GM06990 (cell line): Measurements from ENCODE around the gene PRKG1.

Experiments
- DNase-seq: peaks from one replicate; pipeline ENCODE4 v3.0.0-alpha.2; 2011; ENCODE audit not compliant: insufficient read length; ENCODE audit errors: extremely low read depth
- H3K27me3 ChIP-seq: replicated peaks from 2 replicates; pipeline ENCODE4 v1.6.0; 2011; ENCODE audit warnings: low read length; ENCODE audit not compliant: control insufficient read depth, insufficient read depth
- H3K36me3 ChIP-seq: 2 replicates; pipeline ENCODE4 v1.5.1; 2011; ENCODE audit warnings: low read length; ENCODE audit not compliant: control insufficient read depth, insufficient read depth
- H3K4me3 ChIP-seq: replicated peaks from 2 replicates; pipeline ENCODE4 v1.5.1; 2011; ENCODE audit warnings: low read depth, mild to moderate bottlenecking, control low read depth, low read length
- CTCF ChIP-seq: IDR thresholded peaks from 2 replicates; pipeline ENCODE4 v1.5.1; 2011; ENCODE audit warnings: low read length, control low read depth, mild to moderate bottlenecking, inconsistent platforms; ENCODE audit not compliant: insufficient read depth, poor library complexity, severe bottlenecking

The PRKG1 gene

GRCh38 chr10:51224671-51225161, 150.4 kb downstream of the PRKG1 start:
- DNase-seq = no peak
- Histone ChIP-seq H3K36me3 (no peaks in the 10 kb centered on the region), H3K4me3 (no peak overlapping the region), H3K27me3 (no peaks in the 10 kb centered on the region)
- TF ChIP-seq CTCF = no peak

- DNase-seq = no peak
- Histone ChIP-seq H3K27me3 (no peaks in the 10 kb centered on the region), H3K4me3 (no peak overlapping the region), H3K36me3 (no peaks in the 10 kb centered on the region)
- TF ChIP-seq CTCF = no peak
Observed at GRCh38 chr10:51227897-51228713, 153.8 kb downstream of the PRKG1 start.

- Histone ChIP-seq H3K36me3 (no peaks in the 10 kb centered on the region), H3K27me3 (no peaks in the 10 kb centered on the region), H3K4me3 (no peak overlapping the region)
- DNase-seq = no peak
- TF ChIP-seq CTCF = no peak
Observed at GRCh38 chr10:51228714-51229100, 154.4 kb downstream of the PRKG1 start.

- Histone ChIP-seq H3K27me3 (no peaks in the 10 kb centered on the region), H3K36me3 (no peaks in the 10 kb centered on the region), H3K4me3 (no peak overlapping the region)
- TF ChIP-seq CTCF = no peak
- DNase-seq = no peak
Observed at GRCh38 chr10:51230887-51231585, 156.7 kb downstream of the PRKG1 start.

- DNase-seq = no peak
- no peak for TF ChIP-seq CTCF
Observed at GRCh38 chr10:51231754-51232153, 157.5 kb downstream of the PRKG1 start.

More at GRCh38 chr10:51231754-51232153, 157.5 kb downstream of the PRKG1 start:
- H3K4me3 ChIP-seq = no peak overlapping the region
- H3K27me3 ChIP-seq = no peaks in the 10 kb centered on the region
- H3K36me3 ChIP-seq = no peaks in the 10 kb centered on the region
